Measurements from ENCODE around the gene SMARCD1.
"Not testable (repeated sequence)": the region's sequence is repeated elsewhere in the genome, so short reads cannot be mapped to it uniquely, and the experiment has no call there.

The SMARCD1 gene

DNA sequence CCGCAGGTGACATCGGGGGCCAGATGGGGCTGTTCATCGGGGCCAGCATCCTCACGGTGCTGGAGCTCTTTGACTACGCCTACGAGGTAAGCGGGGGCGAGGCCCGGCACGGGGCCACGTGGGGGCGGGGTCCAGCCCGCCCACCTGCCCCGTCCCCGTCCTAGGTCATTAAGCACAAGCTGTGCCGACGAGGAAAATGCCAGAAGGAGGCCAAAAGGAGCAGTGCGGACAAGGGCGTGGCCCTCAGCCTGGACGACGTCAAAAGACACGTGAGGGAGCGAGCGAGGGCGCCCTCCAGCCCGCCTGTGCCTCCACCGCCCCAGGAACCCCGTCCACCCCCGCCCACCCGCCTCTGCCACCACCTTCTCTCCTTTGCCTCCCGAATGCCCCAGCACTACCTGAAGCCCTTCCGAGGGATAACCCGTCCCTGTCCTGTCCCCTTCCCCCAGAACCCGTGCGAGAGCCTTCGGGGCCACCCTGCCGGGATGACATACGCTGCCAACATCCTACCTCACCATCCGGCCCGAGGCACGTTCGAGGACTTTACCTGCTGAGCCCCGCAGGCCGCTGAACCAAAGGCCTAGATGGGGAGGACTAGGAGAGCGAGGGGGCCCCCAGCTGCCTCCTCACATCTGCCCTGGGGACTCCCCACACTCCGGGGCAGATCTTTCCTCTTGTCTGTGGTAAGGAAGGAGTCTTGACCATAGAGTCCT lies 3.9 kb upstream of the SMARCD1 start:
- no peak overlapping the region for H3K9ac ChIP-seq (ENCODE audit: low read length)
- peaks cover 20% of the 10 kb centered on the region for H3K4me1 ChIP-seq (ENCODE audit: control insufficient read depth, insufficient read depth, low read length)
- no peaks in the 10 kb centered on the region for H3K9me3 ChIP-seq (ENCODE audit: control insufficient read depth, low read length)
- H3K4me3 ChIP-seq (ENCODE audit: low read length), result no peak overlapping the region
- H3K27me3 ChIP-seq (replicated peaks; ENCODE audit: control insufficient read depth, insufficient read depth, low read length), result no peaks in the 10 kb centered on the region
- no peaks in the 10 kb centered on the region for H3K36me3 ChIP-seq (ENCODE audit: control insufficient read depth, insufficient read depth, low read length, severe bottlenecking)
- no peak for DNase-seq (ENCODE audit: low read depth)

DNA sequence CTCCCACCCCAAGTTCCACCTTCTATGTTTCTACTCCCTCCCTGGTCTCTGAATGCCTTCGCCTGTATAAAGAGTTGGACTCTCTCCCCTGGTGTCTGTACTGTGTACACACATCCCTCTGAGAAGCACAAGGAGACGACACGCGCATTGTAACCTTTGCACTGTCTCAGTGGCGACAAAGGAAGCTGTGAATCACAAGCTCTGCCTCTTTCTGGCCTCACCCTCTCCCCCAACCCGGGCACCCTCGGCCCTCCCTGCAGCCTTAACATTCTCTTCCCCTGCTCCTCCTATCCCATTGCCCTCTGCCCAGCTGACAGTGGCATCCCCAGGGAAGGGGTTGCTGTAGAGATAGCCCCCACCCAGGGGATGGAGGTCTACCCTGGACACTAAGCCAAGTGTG lies 2.5 kb upstream of the SMARCD1 start:
- H3K27me3 ChIP-seq (replicated peaks; ENCODE audit: control insufficient read depth, insufficient read depth, low read length), result no peaks in the 10 kb centered on the region
- no peak overlapping the region for H3K9ac ChIP-seq (ENCODE audit: low read length)
- H3K9me3 ChIP-seq (ENCODE audit: control insufficient read depth, low read length), result no peaks in the 10 kb centered on the region
- peaks cover 12% of the 10 kb centered on the region for H3K36me3 ChIP-seq (ENCODE audit: control insufficient read depth, insufficient read depth, low read length, severe bottlenecking)
- no peak for DNase-seq (ENCODE audit: low read depth)
- H3K4me3 ChIP-seq (ENCODE audit: low read length), result no peak overlapping the region
- peaks cover 32% of the 10 kb centered on the region for H3K4me1 ChIP-seq (ENCODE audit: control insufficient read depth, insufficient read depth, low read length)

DNA sequence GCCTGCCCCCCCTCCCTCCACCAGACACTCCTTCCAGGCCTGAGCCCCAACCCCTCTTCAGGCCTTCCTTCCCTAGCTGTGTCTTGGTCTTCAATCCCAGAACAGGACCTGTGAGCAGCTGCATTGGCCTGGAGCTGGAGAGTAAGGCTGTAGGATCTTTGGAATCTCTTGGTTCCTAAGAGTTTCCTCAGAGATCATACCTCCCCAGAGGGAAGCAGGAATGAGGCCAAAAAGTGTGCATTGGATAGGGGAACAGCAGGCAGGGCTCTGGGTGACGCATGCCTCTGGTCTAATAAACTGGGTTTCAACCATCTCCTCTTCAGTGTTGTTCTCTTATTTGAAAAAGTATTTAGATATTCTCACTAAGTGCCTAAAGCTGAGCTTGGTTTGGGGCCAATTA lies 1.8 kb upstream of the SMARCD1 start:
- H3K9me3 ChIP-seq (ENCODE audit: control insufficient read depth, low read length), result no peaks in the 10 kb centered on the region
- no peak for DNase-seq (ENCODE audit: low read depth)
- H3K4me3 ChIP-seq (ENCODE audit: low read length), result no peak overlapping the region
- peaks cover 38% of the 10 kb centered on the region for H3K4me1 ChIP-seq (ENCODE audit: control insufficient read depth, insufficient read depth, low read length)
- no peaks in the 10 kb centered on the region for H3K27me3 ChIP-seq (replicated peaks; ENCODE audit: control insufficient read depth, insufficient read depth, low read length)
- peaks cover 12% of the 10 kb centered on the region for H3K36me3 ChIP-seq (ENCODE audit: control insufficient read depth, insufficient read depth, low read length, severe bottlenecking)
- no peak overlapping the region for H3K9ac ChIP-seq (ENCODE audit: low read length)

GRCh38 chr12:50084409-50084774 lies 750 bp upstream of the SMARCD1 start:
- peaks cover 20% of the 10 kb centered on the region for H3K36me3 ChIP-seq (ENCODE audit: control insufficient read depth, insufficient read depth, low read length, severe bottlenecking)
- peaks cover 49% of the 10 kb centered on the region for H3K4me1 ChIP-seq (ENCODE audit: control insufficient read depth, insufficient read depth, low read length)
- DNase-seq (ENCODE audit: low read depth); H3K9me3 ChIP-seq (ENCODE audit: control insufficient read depth, low read length); H3K27me3 ChIP-seq (replicated peaks; ENCODE audit: control insufficient read depth, insufficient read depth, low read length): not testable (repeated sequence)
- H3K4me3 ChIP-seq (ENCODE audit: low read length), result peak overlapping the region; percentile 91
- peak overlapping the region; percentile 91 for H3K9ac ChIP-seq (ENCODE audit: low read length)

DNA sequence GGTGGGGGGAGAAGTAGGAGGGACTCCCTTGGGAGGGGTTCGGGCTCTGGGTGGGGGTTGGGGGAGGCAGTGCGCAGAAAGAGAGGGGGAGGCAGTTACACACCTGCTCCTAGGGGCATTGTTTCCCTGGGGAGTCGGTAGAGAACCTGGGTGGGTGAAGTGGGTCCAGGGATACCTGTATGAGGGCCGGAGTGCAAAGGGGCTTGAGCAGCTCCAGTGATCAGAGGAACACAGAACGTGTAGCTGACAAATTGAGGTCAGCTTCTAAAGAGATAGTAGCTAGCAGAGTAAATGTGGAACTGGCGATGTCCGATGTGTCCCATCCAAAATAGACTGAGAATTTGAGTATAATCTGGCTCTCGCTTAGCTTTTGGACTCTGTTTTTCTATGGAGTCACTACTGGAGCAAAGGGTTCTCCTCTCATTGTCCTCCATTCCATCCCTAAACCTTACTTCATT lies 502 bp downstream of the SMARCD1 start:
- peaks cover 49% of the 10 kb centered on the region for H3K4me1 ChIP-seq (ENCODE audit: control insufficient read depth, insufficient read depth, low read length)
- H3K9me3 ChIP-seq (ENCODE audit: control insufficient read depth, low read length), result no peaks in the 10 kb centered on the region
- H3K27me3 ChIP-seq (replicated peaks; ENCODE audit: control insufficient read depth, insufficient read depth, low read length), result no peaks in the 10 kb centered on the region
- H3K36me3 ChIP-seq (ENCODE audit: control insufficient read depth, insufficient read depth, low read length, severe bottlenecking), result peaks cover 32% of the 10 kb centered on the region
- DNase-seq (ENCODE audit: low read depth), result peak; percentile 34
- peak overlapping the region; percentile 86 for H3K9ac ChIP-seq (ENCODE audit: low read length)
- H3K4me3 ChIP-seq (ENCODE audit: low read length), result peak overlapping the region; percentile 82

DNA sequence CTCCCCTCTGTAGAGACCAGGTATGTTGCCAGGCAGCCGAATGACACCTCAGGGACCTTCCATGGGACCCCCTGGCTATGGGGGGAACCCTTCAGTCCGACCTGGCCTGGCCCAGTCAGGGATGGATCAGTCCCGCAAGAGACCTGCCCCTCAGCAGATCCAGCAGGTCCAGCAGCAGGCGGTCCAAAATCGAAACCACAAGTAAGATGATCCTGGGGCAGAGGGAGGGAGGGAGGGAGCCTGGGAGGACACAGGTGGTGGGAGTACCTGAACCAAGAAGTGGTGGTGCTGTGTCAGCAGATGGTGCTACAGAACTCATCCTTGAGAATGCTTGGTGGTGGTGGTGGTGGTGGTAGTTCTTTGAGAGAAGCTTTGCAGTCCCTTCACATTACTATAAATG lies 1.0 kb downstream of the SMARCD1 start:
- Histone ChIP-seq H3K9ac (ENCODE audit: low read length) (peak overlapping the region; percentile 86), H3K4me3 (ENCODE audit: low read length) (peak overlapping the region; percentile 82), H3K9me3 (ENCODE audit: control insufficient read depth, low read length) (no peaks in the 10 kb centered on the region), H3K27me3 (replicated peaks; ENCODE audit: control insufficient read depth, insufficient read depth, low read length) (no peaks in the 10 kb centered on the region), H3K4me1 (ENCODE audit: control insufficient read depth, insufficient read depth, low read length) (peaks cover 49% of the 10 kb centered on the region), H3K36me3 (ENCODE audit: control insufficient read depth, insufficient read depth, low read length, severe bottlenecking) (peaks cover 35% of the 10 kb centered on the region)
- DNase-seq (ENCODE audit: low read depth), result no peak

DNA sequence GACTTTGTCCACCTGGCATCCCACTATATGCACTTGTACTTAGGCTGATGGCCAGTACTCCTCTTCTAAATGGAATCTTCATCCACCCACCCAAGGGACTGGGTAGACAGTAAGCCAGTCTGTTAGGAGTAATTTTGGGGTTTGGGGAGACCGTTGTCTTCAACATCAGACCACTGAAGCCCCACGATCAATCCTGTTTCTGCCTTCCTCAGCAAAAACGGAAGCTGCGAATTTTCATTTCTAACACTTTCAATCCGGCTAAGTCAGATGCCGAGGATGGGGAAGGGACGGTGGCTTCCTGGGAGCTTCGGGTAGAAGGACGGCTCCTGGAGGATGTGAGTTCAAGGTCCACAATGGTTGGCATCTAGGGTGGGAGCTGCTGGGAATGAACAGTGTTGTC lies 2.0 kb downstream of the SMARCD1 start:
- Histone ChIP-seq H3K9ac (ENCODE audit: low read length) (peak overlapping the region; percentile 76), H3K4me3 (ENCODE audit: low read length) (peak overlapping the region; percentile 46), H3K4me1 (ENCODE audit: control insufficient read depth, insufficient read depth, low read length) (peaks cover 49% of the 10 kb centered on the region), H3K9me3 (ENCODE audit: control insufficient read depth, low read length) (no peaks in the 10 kb centered on the region), H3K27me3 (replicated peaks; ENCODE audit: control insufficient read depth, insufficient read depth, low read length) (no peaks in the 10 kb centered on the region), H3K36me3 (ENCODE audit: control insufficient read depth, insufficient read depth, low read length, severe bottlenecking) (peaks cover 45% of the 10 kb centered on the region)
- no peak for DNase-seq (ENCODE audit: low read depth)

GRCh38 chr12:50087995-50088394 lies 2.9 kb downstream of the SMARCD1 start:
- Histone ChIP-seq H3K9ac (ENCODE audit: low read length) (peak overlapping the region; percentile 76), H3K36me3 (ENCODE audit: control insufficient read depth, insufficient read depth, low read length, severe bottlenecking) (peaks cover 52% of the 10 kb centered on the region), H3K4me1 (ENCODE audit: control insufficient read depth, insufficient read depth, low read length) (peaks cover 44% of the 10 kb centered on the region), H3K9me3 (ENCODE audit: control insufficient read depth, low read length) (no peaks in the 10 kb centered on the region), H3K4me3 (ENCODE audit: low read length) (peak overlapping the region; percentile 46), H3K27me3 (replicated peaks; ENCODE audit: control insufficient read depth, insufficient read depth, low read length) (no peaks in the 10 kb centered on the region)
- peak; percentile 55 for DNase-seq (ENCODE audit: low read depth)

DNA sequence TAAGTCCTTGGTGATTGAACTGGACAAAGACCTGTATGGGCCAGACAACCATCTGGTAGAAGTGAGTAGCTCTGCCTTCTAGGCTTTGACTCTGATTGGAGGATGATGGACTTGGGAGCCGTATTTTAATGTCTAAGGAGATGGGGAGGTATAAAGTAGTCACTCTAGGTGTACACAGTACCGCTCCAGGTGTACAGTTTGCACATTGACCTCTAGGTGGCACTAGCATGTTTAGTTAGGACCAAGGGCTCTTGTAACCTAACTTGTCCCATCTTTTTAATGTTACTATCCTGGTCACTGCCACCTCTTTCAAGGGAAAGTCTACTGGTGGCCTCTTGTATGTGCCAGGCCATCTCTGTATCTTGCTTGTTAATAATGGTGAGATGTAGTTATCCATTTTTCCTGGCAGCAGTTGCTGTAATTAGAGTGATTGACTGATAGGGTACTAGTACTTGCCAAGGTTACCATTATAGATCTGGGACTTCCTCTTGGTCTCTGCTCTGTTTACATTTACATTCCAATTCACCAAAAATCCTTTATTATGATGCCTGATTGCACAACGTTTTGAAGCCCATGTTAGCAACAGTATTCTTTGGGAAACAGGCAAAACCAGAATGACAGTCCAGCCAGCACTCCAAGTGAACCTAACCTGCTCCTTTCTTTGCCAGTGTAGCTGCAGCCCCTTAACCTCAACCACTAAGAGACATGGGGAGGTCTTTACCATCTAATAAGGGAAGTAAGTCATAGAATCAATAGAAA lies 3.6 kb downstream of the SMARCD1 start:
- peak overlapping the region; percentile 76 for H3K9ac ChIP-seq (ENCODE audit: low read length)
- no peaks in the 10 kb centered on the region for H3K9me3 ChIP-seq (ENCODE audit: control insufficient read depth, low read length)
- DNase-seq (ENCODE audit: low read depth), result peak; percentile 78
- peaks cover 36% of the 10 kb centered on the region for H3K4me1 ChIP-seq (ENCODE audit: control insufficient read depth, insufficient read depth, low read length)
- no peaks in the 10 kb centered on the region for H3K27me3 ChIP-seq (replicated peaks; ENCODE audit: control insufficient read depth, insufficient read depth, low read length)
- H3K36me3 ChIP-seq (ENCODE audit: control insufficient read depth, insufficient read depth, low read length, severe bottlenecking), result peaks cover 60% of the 10 kb centered on the region
- H3K4me3 ChIP-seq (ENCODE audit: low read length), result peak overlapping the region; percentile 46

- Histone ChIP-seq H3K9ac (ENCODE audit: low read length) (peak overlapping the region; percentile 76), H3K4me3 (ENCODE audit: low read length) (no peak overlapping the region), H3K36me3 (ENCODE audit: control insufficient read depth, insufficient read depth, low read length, severe bottlenecking) (peaks cover 69% of the 10 kb centered on the region), H3K9me3 (ENCODE audit: control insufficient read depth, low read length) (no peaks in the 10 kb centered on the region), H3K27me3 (replicated peaks; ENCODE audit: control insufficient read depth, insufficient read depth, low read length) (no peaks in the 10 kb centered on the region), H3K4me1 (ENCODE audit: control insufficient read depth, insufficient read depth, low read length) (peaks cover 35% of the 10 kb centered on the region)
- no peak for DNase-seq (ENCODE audit: low read depth)
Measured at GRCh38 chr12:50089730-50090129, 4.6 kb downstream of the SMARCD1 start.

DNA sequence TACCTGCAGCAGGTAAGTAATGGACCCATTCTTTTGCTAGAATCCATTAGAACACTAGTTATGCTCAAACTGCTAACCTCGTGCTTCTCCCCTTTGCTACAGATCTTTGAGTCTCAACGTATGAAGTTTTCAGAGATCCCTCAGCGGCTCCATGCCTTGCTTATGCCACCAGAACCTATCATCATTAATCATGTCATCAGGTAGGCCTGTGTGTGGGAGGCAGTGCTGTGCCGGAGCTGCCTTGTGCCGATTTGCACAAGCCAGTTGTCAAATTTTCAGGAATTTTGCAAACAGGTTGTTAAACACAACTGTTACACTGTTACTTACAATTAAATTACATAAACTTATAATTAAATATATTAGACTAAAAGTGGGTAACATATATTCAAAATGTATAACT lies 5.2 kb downstream of the SMARCD1 start:
- peaks cover 75% of the 10 kb centered on the region for H3K36me3 ChIP-seq (ENCODE audit: control insufficient read depth, insufficient read depth, low read length, severe bottlenecking)
- H3K4me1 ChIP-seq (ENCODE audit: control insufficient read depth, insufficient read depth, low read length), result peaks cover 35% of the 10 kb centered on the region
- no peaks in the 10 kb centered on the region for H3K9me3 ChIP-seq (ENCODE audit: control insufficient read depth, low read length)
- DNase-seq (ENCODE audit: low read depth), result no peak
- no peak overlapping the region for H3K4me3 ChIP-seq (ENCODE audit: low read length)
- no peak overlapping the region for H3K9ac ChIP-seq (ENCODE audit: low read length)
- H3K27me3 ChIP-seq (replicated peaks; ENCODE audit: control insufficient read depth, insufficient read depth, low read length), result no peaks in the 10 kb centered on the region

Data from adipocyte (in vitro differentiated cells).